ENCODE data around the gene NPAS3.

NPAS3 gene

GRCh38 chr14:33492491-33492890 lies 553.8 kb downstream of the NPAS3 start:
- Histone ChIP-seq H3K4me2 (no peak overlapping the region), H3K4me1 (no peaks in the 10 kb centered on the region), H3K9me3 (replicated peaks in 1 of 11) (peaks cover 0 to 15% (median 4%) of the 10 kb centered on the region in 11 experiments; a peak in 6 of 22 replicates), H3K27ac (no peak overlapping the region), H3K4me3 (no peak overlapping the region), H3K27me3 (no peaks in the 10 kb centered on the region), H3K36me3 (no peaks in the 10 kb centered on the region), H3K9ac (no peak overlapping the region), H4K20me1 (no peaks in the 10 kb centered on the region)
- TF ChIP-seq Cebpa-rat (IDR thresholded peaks at IDR 0.05): no peak

GRCh38 chr14:33493266-33493665 lies 554.6 kb downstream of the NPAS3 start:
- no peak overlapping the region for H3K4me3 ChIP-seq

DNA sequence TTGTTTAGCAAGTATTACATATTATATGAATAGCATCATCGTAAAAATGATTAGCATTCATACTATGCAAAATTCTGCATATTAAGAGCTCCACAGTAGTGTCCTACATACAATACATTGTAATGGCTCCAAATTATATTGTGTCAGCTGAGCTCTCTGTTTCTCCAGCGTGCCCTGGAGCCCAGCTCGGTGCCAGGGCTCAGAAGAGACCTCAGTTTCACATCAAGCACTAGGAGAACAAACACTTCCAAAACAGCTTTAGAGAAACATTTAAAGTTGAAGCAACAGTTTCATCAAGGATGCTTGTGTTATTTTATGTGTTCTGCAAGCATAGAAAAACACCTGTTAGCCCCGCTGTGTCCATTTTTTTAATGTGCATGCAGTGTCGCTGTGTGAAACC lies 555.3 kb downstream of the NPAS3 start:
- H3K4me1 ChIP-seq: no peaks in the 10 kb centered on the region
- TF ChIP-seq Cebpa-rat (IDR thresholded peaks at IDR 0.05): no peak
- H3K36me3 ChIP-seq: no peaks in the 10 kb centered on the region
- H3K4me3 ChIP-seq: no peak overlapping the region
- no peak overlapping the region for H3K27ac ChIP-seq
- H3K9me3 ChIP-seq (replicated peaks in 1 of 11): peaks cover 0 to 17% (median 4%) of the 10 kb centered on the region in 11 experiments; a peak in 6 of 22 replicates
- no peak overlapping the region for H3K4me2 ChIP-seq
- no peaks in the 10 kb centered on the region for H4K20me1 ChIP-seq
- H3K9ac ChIP-seq: no peak overlapping the region
- H3K27me3 ChIP-seq: no peaks in the 10 kb centered on the region

More at GRCh38 chr14:33493266-33493665, 554.6 kb downstream of the NPAS3 start:
- Histone ChIP-seq H3K27ac (no peak overlapping the region), H3K4me2 (no peak overlapping the region), H3K9ac (no peak overlapping the region), H3K36me3 (no peaks in the 10 kb centered on the region), H3K9me3 (replicated peaks in 1 of 11) (peaks cover 0 to 17% (median 4%) of the 10 kb centered on the region in 11 experiments; a peak in 6 of 22 replicates), H3K4me1 (no peaks in the 10 kb centered on the region), H3K27me3 (no peaks in the 10 kb centered on the region), H4K20me1 (no peaks in the 10 kb centered on the region)
- TF ChIP-seq Cebpa-rat (IDR thresholded peaks at IDR 0.05): no peak

- no peak overlapping the region for H3K9ac ChIP-seq
- no peaks in the 10 kb centered on the region for H3K27me3 ChIP-seq
- no peak for TF ChIP-seq Cebpa-rat (IDR thresholded peaks at IDR 0.05)
- H3K4me1 ChIP-seq: no peaks in the 10 kb centered on the region
- no peak overlapping the region for H3K27ac ChIP-seq
- H4K20me1 ChIP-seq: no peaks in the 10 kb centered on the region
- no peak overlapping the region for H3K4me3 ChIP-seq
- H3K36me3 ChIP-seq: no peaks in the 10 kb centered on the region
- no peak overlapping the region for H3K4me2 ChIP-seq
- H3K9me3 ChIP-seq (replicated peaks in 1 of 11): peaks cover 0 to 13% (median 4%) of the 10 kb centered on the region in 11 experiments; a peak in 6 of 22 replicates
Observed at GRCh38 chr14:33499687-33500086, 561.0 kb downstream of the NPAS3 start.

- Histone ChIP-seq H3K9ac (no peak overlapping the region), H3K4me3 (no peak overlapping the region), H3K27me3 (no peaks in the 10 kb centered on the region), H3K4me2 (no peak overlapping the region), H3K27ac (no peak overlapping the region), H3K9me3 (replicated peaks in 1 of 11) (no peaks in the 10 kb centered on the region), H3K36me3 (no peaks in the 10 kb centered on the region), H3K4me1 (no peaks in the 10 kb centered on the region), H4K20me1 (no peaks in the 10 kb centered on the region)
- TF ChIP-seq Cebpa-rat (IDR thresholded peaks at IDR 0.05): no peak
Observed at GRCh38 chr14:33504246-33505099, 565.8 kb downstream of the NPAS3 start.

DNA sequence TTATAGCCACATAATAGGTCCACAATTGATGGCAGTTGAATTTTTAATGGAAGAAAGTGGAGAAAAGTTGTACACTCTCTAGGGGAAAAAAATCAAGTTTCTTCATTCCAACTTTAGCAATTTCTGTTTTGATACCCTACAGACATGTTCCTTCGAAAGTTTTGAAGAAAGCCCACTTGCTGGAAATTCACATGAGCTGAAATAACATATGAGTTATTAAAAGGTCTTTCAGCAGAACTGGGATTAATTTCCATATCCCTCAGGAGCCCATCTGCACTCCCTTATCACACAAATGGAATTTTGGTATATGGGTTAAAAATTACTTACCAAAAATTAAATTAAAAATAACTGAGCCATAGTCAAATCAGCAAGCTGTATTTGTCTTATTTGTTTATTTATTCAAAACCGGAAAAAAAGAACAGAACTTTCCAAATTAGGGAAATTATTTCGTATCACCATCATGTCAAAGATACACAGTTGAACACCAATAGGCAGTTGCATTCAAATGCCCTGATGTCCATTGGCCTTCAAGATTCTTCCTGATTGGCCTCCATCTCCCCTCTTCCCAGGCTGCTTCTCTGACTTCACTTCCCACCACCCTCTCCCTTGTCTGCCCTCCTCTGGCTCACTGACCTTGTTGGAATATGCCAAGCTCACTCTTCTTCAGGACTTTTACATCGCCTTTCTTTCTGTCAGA lies 566.7 kb downstream of the NPAS3 start:
- TF ChIP-seq Cebpa-rat (IDR thresholded peaks at IDR 0.05): no peak
- no peaks in the 10 kb centered on the region for H3K9me3 ChIP-seq (replicated peaks in 1 of 11)
- no peak overlapping the region for H3K27ac ChIP-seq
- no peak overlapping the region for H3K4me3 ChIP-seq
- no peaks in the 10 kb centered on the region for H3K27me3 ChIP-seq
- H3K36me3 ChIP-seq: no peaks in the 10 kb centered on the region
- no peaks in the 10 kb centered on the region for H4K20me1 ChIP-seq
- H3K4me2 ChIP-seq: no peak overlapping the region
- H3K9ac ChIP-seq: no peak overlapping the region
- H3K4me1 ChIP-seq: no peaks in the 10 kb centered on the region

GRCh38 chr14:33505963-33506329 lies 567.3 kb downstream of the NPAS3 start:
- no peak for TF ChIP-seq Cebpa-rat (IDR thresholded peaks at IDR 0.05)

GRCh38 chr14:33508126-33509062 lies 569.7 kb downstream of the NPAS3 start:
- Histone ChIP-seq H3K27me3 (no peaks in the 10 kb centered on the region), H3K9me3 (replicated peaks in 1 of 11) (no peaks in the 10 kb centered on the region), H3K36me3 (no peaks in the 10 kb centered on the region), H3K27ac (no peak overlapping the region), H3K4me1 (no peaks in the 10 kb centered on the region), H4K20me1 (no peaks in the 10 kb centered on the region), H3K4me3 (no peak overlapping the region), H3K9ac (no peak overlapping the region), H3K4me2 (no peak overlapping the region)
- no peak for TF ChIP-seq Cebpa-rat (IDR thresholded peaks at IDR 0.05)

More at GRCh38 chr14:33505963-33506329, 567.3 kb downstream of the NPAS3 start:
- no peak overlapping the region for H3K4me3 ChIP-seq
- no peak overlapping the region for H3K9ac ChIP-seq
- H3K27ac ChIP-seq: no peak overlapping the region
- no peaks in the 10 kb centered on the region for H3K27me3 ChIP-seq
- no peaks in the 10 kb centered on the region for H3K9me3 ChIP-seq (replicated peaks in 1 of 11)
- no peak overlapping the region for H3K4me2 ChIP-seq
- no peaks in the 10 kb centered on the region for H3K4me1 ChIP-seq
- no peaks in the 10 kb centered on the region for H3K36me3 ChIP-seq
- H4K20me1 ChIP-seq: no peaks in the 10 kb centered on the region

DNA sequence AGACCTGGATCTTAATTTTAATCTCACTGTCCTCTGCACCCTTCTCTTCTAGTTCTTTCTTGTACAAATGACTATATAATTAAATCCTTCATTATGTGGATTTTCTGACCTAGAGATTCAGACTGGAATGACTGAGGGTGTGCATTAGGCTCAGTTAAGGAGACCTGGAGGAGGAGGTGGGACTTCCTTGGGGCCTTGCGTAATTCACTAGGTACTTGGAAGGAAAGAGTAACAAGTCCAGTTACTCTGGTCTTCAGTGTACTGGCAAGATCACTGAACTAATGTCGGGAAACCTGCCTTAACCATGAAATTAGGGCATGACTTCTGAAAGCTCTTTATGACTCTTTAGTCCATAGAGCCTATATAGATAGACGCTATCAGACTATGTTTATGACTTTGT lies 570.8 kb downstream of the NPAS3 start:
- no peak for TF ChIP-seq Cebpa-rat (IDR thresholded peaks at IDR 0.05)
- Histone ChIP-seq H3K27me3 (no peaks in the 10 kb centered on the region), H4K20me1 (no peaks in the 10 kb centered on the region), H3K27ac (no peak overlapping the region), H3K36me3 (no peaks in the 10 kb centered on the region), H3K9ac (no peak overlapping the region), H3K4me3 (no peak overlapping the region), H3K4me1 (no peaks in the 10 kb centered on the region), H3K4me2 (no peak overlapping the region), H3K9me3 (replicated peaks in 1 of 11) (no peaks in the 10 kb centered on the region)

All from BLaER1 treated with 17β-estradiol and CSF1 and Interleukin-3, amounts not matched to agents 10 nM and 100 nM (cell line).